IPS-18c (cell line): ENCODE data around the gene NEDD8.
"Not testable (repeated sequence)": the region's sequence is repeated elsewhere in the genome, so short reads cannot be mapped to it uniquely, and the experiment has no call there.

Source experiments
- H3K4me3 ChIP-seq: 2 replicates; pipeline ENCODE4 v1.7.0; 2013; ENCODE audit warnings: low read depth, mild to moderate bottlenecking, low read length, moderate library complexity; ENCODE audit not compliant: insufficient read depth
- H3K9me3 ChIP-seq: one replicate; pipeline ENCODE4 v1.6.1; 2013; ENCODE audit warnings: mild to moderate bottlenecking, low read length, moderate library complexity; ENCODE audit not compliant: control insufficient read depth, insufficient read depth

Gene NEDD8

GRCh38 chr14:24213866-24214662 lies 18.1 kb downstream of the NEDD8 start:
- Histone ChIP-seq H3K4me3 (peak overlapping the region; percentile 51), H3K9me3 (no peaks in the 10 kb centered on the region)

- peak within 1 kb of the TSS; percentile 95 for H3K4me3 ChIP-seq
- no peaks in the 10 kb centered on the region for H3K9me3 ChIP-seq
Observed at GRCh38 chr14:24212924-24213865, 19.0 kb downstream of the NEDD8 start, which contains the start of gene CHMP4A. CHMP4A (minus strand) TSS chr14:24213488; CDS start chr14:24213439, 49 bp downstream.

GRCh38 chr14:24211311-24211710 lies 20.9 kb downstream of the NEDD8 start:
- Histone ChIP-seq H3K9me3 (no peaks in the 10 kb centered on the region), H3K4me3 (no peak overlapping the region)

GRCh38 chr14:24207625-24208024 lies 24.5 kb downstream of the NEDD8 start:
- no peaks in the 10 kb centered on the region for H3K9me3 ChIP-seq
- H3K4me3 ChIP-seq, result no peak overlapping the region

- no peak overlapping the region for H3K4me3 ChIP-seq
- no peaks in the 10 kb centered on the region for H3K9me3 ChIP-seq
Observed at GRCh38 chr14:24207104-24207551, 25.0 kb downstream of the NEDD8 start.

DNA sequence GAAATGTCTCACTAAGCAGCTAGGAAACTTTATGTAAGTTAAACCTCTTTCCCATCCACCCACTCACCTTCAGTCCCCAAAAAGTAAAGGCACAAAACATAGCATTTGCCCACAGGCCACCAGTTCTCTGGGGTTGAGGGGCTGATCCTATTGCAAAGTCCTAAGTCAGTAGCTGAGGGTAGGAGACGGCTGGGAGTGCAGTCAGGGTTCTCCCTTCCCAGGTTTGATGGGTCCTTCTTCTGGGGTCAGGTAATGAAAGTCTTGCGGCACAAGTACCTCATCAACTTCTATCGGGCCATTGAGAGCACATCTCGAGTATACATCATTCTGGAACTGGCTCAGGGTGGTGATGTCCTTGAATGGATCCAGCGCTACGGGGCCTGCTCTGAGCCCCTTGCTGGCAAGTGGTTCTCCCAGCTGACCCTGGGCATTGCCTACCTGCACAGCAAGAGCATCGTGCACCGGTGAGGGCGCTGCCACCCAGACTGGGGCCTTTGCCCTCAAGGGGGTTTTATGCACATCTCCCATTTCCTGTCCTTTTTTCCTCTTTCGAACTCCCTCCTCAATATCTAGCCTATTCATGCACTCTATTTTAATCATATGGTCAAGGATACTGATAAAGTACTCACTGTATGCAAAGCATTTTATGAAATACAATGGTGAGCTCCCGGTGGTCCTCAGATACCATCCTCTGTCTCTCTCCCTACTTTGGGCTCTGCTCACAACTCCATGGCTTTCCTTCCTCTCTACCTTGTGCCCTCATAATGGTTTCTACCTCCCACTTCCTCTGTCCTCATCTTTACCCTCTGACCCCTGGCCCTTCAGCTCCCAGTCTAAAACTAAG lies 25.7 kb downstream of the NEDD8 start:
- Histone ChIP-seq H3K9me3 (no peaks in the 10 kb centered on the region), H3K4me3 (no peak overlapping the region)

- H3K9me3 ChIP-seq, result no peaks in the 10 kb centered on the region
- H3K4me3 ChIP-seq, result no peak overlapping the region
Observed at GRCh38 chr14:24204163-24205146, 27.7 kb downstream of the NEDD8 start.

DNA sequence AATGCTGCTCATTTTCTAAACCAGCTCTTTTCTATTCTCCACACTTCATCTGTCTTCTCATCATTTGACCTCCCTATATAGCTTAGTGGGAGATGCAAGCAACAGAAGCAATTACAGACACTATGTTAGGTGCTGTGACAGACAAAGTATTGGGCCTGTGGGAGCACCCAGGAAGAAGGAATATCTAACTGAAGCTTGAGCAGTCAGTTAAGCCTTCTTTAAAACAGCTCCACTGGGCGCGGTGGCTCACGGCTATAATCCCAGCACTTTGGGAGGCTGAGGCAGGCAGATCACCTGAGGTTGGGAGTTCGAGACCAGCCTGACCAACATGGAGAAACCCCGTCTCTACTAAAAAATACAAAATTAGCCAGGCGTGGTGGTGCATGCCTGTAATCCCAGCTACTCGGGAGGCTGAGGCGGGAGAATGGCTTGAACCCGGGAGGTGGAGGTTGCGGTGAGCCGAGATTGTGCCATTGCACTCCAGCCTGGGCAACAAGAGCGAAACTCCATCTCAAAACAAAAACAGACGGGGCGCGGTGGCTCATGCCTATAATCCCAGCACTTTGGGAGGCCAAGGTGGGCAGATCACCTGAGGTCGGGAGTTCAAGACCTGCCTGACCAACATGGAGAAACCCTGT lies 28.8 kb downstream of the NEDD8 start:
- not testable (repeated sequence) for H3K4me3 ChIP-seq, H3K9me3 ChIP-seq

DNA sequence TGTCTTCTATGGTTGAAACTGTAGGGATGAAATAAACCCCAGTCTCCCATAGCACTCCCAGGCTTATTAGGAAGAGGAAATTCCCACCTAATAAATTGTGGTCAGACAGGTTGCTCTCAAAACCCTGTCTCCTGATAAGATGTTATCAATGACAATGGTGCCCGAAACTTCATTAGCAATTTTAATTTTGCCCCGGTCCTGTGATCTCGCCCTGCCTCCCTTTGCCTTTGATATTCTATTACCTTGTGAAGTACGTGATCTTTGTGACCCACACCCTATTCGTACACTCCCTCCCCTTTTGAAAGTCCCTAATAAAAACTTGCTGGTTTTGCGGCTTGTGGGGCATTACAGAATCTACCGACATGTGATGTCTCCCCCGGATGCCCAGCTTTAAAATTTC lies 29.6 kb downstream of the NEDD8 start:
- not testable (repeated sequence) for H3K9me3 ChIP-seq

DNA sequence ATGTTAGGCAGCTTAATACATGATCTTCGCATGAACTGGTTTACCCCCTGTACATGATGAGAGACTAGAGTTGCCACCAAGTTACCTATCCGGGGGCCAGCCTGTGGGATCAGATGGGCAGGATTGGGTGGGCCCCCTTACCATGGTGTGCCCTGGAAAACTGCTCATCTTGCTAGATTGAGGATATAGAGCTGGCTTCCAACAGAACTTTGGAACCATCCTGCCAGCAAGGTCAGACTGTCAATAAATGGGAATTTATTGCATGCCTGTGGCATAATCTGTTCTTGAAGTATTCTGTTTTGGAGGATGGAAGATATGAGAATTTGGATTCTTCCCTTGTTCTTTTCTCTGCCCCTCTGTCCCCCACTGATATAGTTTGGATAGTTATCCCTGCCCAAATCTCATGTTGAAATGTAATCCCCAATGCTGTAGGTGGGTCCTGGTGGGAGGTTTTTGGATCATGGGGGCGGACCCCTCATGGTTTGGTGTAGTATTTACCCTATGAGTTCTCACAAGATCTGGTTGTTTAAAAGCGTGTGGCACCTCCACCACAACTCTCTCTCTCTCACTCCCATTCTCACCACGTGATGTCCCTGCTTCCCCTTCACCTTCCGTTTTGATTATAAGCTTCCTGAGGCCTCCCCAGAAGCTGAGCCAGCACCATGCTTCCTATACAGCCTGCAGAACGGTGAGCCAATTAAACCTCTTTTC lies 33.2 kb downstream of the NEDD8 start:
- H3K4me3 ChIP-seq, result no peak overlapping the region

More for the DNA sequence above, 29.6 kb downstream of the NEDD8 start:
- not testable (repeated sequence) for H3K4me3 ChIP-seq

DNA sequence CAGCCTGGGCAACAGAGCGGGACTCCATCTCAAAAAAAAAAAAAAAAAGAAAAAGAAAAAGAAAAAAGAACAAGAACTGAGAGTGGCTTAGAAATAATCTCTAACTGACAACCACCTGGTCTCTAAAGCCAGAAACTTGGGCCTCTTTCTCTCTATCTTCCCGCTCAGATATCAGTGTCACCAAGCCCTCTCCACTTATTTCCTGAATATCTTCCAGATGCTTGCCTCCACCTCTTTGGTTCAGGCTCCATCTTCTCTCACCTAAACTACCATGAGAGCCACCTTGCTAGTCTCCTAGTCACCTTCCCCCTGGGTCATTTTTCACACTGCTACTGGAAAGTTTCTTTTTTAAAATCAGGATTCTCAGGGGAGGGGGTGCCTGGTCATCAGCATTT lies 35.1 kb downstream of the NEDD8 start:
- H3K4me3 ChIP-seq, result no peak overlapping the region
- no peaks in the 10 kb centered on the region for H3K9me3 ChIP-seq

More for the DNA sequence above, 33.2 kb downstream of the NEDD8 start:
- no peaks in the 10 kb centered on the region for H3K9me3 ChIP-seq

DNA sequence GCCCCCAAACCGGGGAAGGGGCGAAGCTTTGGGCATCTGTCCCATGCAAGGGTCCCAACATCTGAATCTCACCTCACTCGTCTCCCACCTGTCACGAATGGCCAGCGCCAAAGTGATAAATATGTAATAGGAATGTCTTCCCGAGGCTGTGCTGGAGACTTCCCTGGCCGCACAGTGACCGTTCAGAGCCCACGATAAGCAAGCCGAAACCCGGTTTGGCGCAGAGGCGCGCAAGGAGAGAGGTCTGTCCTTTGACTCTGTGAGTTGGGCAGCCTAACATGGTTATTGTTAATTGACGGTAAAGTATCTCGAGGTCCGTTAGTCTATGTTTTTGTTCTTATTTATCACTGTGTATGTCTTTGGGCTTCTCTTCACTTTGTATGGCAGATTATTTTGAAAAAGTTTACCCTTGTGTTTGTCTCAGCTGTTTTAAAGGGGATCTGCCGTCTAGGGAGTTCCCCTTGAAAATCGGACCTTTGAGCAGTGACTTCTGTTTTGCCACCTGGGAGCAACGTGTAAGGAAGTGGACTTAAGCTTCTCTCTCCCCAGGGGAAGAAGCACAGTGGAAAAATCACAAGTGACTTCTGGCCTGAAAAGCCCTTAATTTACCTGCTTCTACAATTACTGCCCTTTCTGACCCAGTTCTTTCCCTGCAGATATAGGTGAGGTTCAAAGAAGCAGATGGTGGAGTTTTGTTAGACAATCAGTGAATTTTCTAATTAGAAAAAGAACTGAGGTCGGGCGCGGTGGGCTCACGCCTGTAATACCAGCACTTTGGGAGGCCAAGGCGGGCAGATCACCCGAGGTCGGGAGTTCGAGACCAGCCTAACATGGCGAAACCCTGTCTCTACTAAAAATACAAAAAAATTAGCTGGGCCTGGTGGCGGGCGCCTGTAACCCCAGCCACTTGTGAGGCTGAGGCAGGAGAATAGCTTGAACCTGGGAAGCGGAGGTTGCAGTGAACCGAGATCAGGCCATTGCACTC lies 35.8 kb downstream of the NEDD8 start:
- peak overlapping the region; percentile 93 for H3K4me3 ChIP-seq
- H3K9me3 ChIP-seq, result no peaks in the 10 kb centered on the region

DNA sequence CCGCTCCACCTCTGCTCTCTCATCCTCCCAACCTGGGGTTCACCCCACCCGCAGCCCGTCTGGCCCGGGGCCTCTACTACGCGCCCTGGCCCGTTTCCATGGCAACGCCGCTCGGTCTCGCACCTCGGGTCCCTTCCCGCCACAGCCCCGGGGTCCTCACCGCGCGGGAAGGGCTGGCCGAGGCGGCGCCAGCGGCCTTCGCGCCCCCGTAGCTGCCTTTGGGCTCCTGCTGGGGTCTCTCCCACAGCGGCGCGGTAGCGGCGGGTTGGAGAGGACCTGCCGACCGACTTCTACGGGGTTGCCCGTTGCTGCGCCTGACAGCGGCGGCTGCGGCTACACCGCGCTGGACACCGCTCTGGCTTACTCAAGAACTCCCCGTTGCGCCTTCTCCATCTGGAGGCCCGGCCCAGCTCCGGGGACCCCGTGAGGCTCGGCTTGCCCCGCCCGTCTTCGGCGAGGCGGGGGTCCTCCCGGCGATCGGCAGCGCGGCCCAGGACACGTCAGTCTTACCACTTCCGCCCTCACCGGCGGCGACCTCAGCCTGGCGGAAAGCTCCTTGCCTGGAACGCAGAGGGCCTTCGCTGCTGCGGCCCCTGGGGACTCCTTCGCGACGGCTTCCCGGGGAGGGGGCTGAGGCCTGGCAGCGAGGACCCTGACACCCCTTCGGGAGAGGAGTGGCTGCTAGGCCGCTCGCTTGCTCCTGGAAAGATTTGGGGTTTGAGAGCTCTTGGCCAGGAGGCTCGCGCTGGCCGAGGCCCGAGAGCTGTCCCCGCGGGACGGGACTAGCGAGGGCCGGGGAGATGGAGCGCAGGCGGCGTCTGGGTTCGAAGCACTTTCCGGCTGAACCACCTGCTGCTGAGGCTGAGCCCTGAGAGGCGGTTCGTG lies 36.7 kb downstream of the NEDD8 start, which contains the start of gene TM9SF1:
TM9SF1 (minus strand) TSS at position 256 of the 885 bp plus-strand sequence. CDS start 422 bp downstream, outside the sequence.
- peak within 1 kb of the TSS; percentile 93 for H3K4me3 ChIP-seq
- H3K9me3 ChIP-seq, result no peaks in the 10 kb centered on the region
